Mammary epithelial cell (primary cell): ENCODE measurements around the gene SCUBE3.

Experiments used
- EZH2 ChIP-seq: IDR thresholded peaks from 2 replicates; pipeline ENCODE4 v1.6.1; 2012; ENCODE audit warnings: low read length, inconsistent platforms, borderline replicate concordance
- TF ChIP-seq, protein P1 (sequence below), 2 donors: IDR thresholded peaks in 1 of 2; conservative IDR thresholded peaks in 1 of 2; 2 replicates each; pipeline ENCODE4 v1.5.1; 2011 to 2012; ENCODE audit warnings: inconsistent platforms in 2 of 2, low read length in 2 of 2, mild to moderate bottlenecking in 2 of 2, control low read depth in 1 of 2, low read depth in 1 of 2; ENCODE audit not compliant: insufficient read depth in 1 of 2; ENCODE audit errors: extremely low read depth in 1 of 2

DNA sequence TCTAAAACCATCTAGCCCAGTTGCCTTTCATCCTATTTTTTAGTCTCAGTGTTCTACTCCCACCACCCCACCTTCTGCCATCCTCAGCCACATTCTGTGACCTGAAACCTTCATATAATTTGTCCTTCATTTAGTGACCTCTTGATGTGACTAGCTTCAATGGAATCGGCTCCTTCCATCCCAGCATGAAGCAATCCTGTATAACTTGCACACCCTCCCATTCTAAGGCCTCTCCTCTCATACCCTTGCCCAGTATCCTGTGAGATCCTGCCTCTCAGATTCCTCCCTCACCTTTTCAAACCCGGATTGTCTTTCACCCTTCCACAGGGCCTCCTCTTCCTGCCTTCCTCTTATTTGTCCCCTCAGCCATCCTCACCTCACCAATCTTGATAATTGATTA lies 48.8 kb downstream of the SCUBE3 start:
- TF ChIP-seq, protein P1, sequence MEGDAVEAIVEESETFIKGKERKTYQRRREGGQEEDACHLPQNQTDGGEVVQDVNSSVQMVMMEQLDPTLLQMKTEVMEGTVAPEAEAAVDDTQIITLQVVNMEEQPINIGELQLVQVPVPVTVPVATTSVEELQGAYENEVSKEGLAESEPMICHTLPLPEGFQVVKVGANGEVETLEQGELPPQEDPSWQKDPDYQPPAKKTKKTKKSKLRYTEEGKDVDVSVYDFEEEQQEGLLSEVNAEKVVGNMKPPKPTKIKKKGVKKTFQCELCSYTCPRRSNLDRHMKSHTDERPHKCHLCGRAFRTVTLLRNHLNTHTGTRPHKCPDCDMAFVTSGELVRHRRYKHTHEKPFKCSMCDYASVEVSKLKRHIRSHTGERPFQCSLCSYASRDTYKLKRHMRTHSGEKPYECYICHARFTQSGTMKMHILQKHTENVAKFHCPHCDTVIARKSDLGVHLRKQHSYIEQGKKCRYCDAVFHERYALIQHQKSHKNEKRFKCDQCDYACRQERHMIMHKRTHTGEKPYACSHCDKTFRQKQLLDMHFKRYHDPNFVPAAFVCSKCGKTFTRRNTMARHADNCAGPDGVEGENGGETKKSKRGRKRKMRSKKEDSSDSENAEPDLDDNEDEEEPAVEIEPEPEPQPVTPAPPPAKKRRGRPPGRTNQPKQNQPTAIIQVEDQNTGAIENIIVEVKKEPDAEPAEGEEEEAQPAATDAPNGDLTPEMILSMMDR (conservative IDR thresholded peaks at IDR 0.05 in 1 of 2, IDR thresholded peaks at IDR 0.05 in 1 of 2; ENCODE audit: extremely low read depth in 1 of 2, insufficient read depth in 1 of 2, low read depth in 1 of 2, low read length in 2 of 2) = no peak
- no peak for TF ChIP-seq EZH2
